Mucosa of stomach (tissue), 1 donor: ENCODE results near the gene ANKRD62.

Source experiments
- H3K27me3 ChIP-seq: one replicate; pipeline ENCODE4 v1.7.0; 2013; ENCODE audit warnings: mild to moderate bottlenecking, low read length; ENCODE audit not compliant: control insufficient read depth, insufficient read depth
- H3K36me3 ChIP-seq: one replicate; pipeline ENCODE4 v1.7.0; 2013; ENCODE audit warnings: low read length; ENCODE audit not compliant: control insufficient read depth, insufficient read depth
- H3K4me1 ChIP-seq: one replicate; pipeline ENCODE4 v1.7.0; 2013; ENCODE audit warnings: mild to moderate bottlenecking, low read length; ENCODE audit not compliant: control insufficient read depth, insufficient read depth
- H3K4me3 ChIP-seq: one replicate; pipeline ENCODE4 v1.7.0; 2013; ENCODE audit warnings: low read length
- H3K9ac ChIP-seq: one replicate; pipeline ENCODE4 v1.7.0; 2013; ENCODE audit warnings: mild to moderate bottlenecking, low read length, moderate library complexity
- H3K9me3 ChIP-seq: one replicate; pipeline ENCODE4 v1.7.0; 2013; ENCODE audit warnings: mild to moderate bottlenecking, low read length, moderate library complexity; ENCODE audit not compliant: control insufficient read depth
- donor health status: Pancreatic carcinoma.

The ANKRD62 gene

GRCh38 chr18:12088096-12088495, 5.5 kb upstream of the ANKRD62 start:
- H3K4me3 ChIP-seq, result no peak overlapping the region

GRCh38 chr18:12088731-12089375, 4.8 kb upstream of the ANKRD62 start:
- H3K4me3 ChIP-seq, result no peak overlapping the region
- H3K27me3 ChIP-seq, result no peaks in the 10 kb centered on the region
- H3K4me1 ChIP-seq, result peaks cover 32% of the 10 kb centered on the region
- H3K9me3 ChIP-seq, result no peaks in the 10 kb centered on the region
- H3K9ac ChIP-seq, result no peak overlapping the region
- H3K36me3 ChIP-seq, result no peaks in the 10 kb centered on the region

More at GRCh38 chr18:12088096-12088495, 5.5 kb upstream of the ANKRD62 start:
- no peaks in the 10 kb centered on the region for H3K36me3 ChIP-seq
- no peak overlapping the region for H3K9ac ChIP-seq
- H3K9me3 ChIP-seq, result no peaks in the 10 kb centered on the region
- H3K4me1 ChIP-seq, result peaks cover 32% of the 10 kb centered on the region
- no peaks in the 10 kb centered on the region for H3K27me3 ChIP-seq

GRCh38 chr18:12091538-12092141, 2.0 kb upstream of the ANKRD62 start:
- Histone ChIP-seq H3K4me1 (peaks cover 21% of the 10 kb centered on the region), H3K9ac (no peak overlapping the region), H3K9me3 (no peaks in the 10 kb centered on the region), H3K36me3 (no peaks in the 10 kb centered on the region), H3K4me3 (no peak overlapping the region), H3K27me3 (no peaks in the 10 kb centered on the region)

GRCh38 chr18:12092398-12093229, 1.0 kb upstream of the ANKRD62 start:
- Histone ChIP-seq H3K9me3 (no peaks in the 10 kb centered on the region), H3K4me1 (peaks cover 12% of the 10 kb centered on the region), H3K9ac (no peak overlapping the region), H3K36me3 (no peaks in the 10 kb centered on the region), H3K4me3 (no peak overlapping the region), H3K27me3 (no peaks in the 10 kb centered on the region)

GRCh38 chr18:12098374-12098773, 4.7 kb downstream of the ANKRD62 start:
- no peaks in the 10 kb centered on the region for H3K36me3 ChIP-seq
- H3K9me3 ChIP-seq, result no peaks in the 10 kb centered on the region
- no peak overlapping the region for H3K9ac ChIP-seq
- H3K27me3 ChIP-seq, result no peaks in the 10 kb centered on the region
- no peaks in the 10 kb centered on the region for H3K4me1 ChIP-seq
- no peak overlapping the region for H3K4me3 ChIP-seq

- Histone ChIP-seq H3K27me3 (no peaks in the 10 kb centered on the region), H3K9ac (no peak overlapping the region), H3K9me3 (no peaks in the 10 kb centered on the region), H3K4me3 (no peak overlapping the region), H3K4me1 (no peaks in the 10 kb centered on the region), H3K36me3 (no peaks in the 10 kb centered on the region)
Observed at GRCh38 chr18:12099160-12099559, 5.5 kb downstream of the ANKRD62 start.

- H3K9me3 ChIP-seq, result no peaks in the 10 kb centered on the region
- no peak overlapping the region for H3K9ac ChIP-seq
- no peaks in the 10 kb centered on the region for H3K4me1 ChIP-seq
- no peaks in the 10 kb centered on the region for H3K36me3 ChIP-seq
- H3K4me3 ChIP-seq, result no peak overlapping the region
- no peaks in the 10 kb centered on the region for H3K27me3 ChIP-seq
Observed at GRCh38 chr18:12101266-12101665, 7.6 kb downstream of the ANKRD62 start.

- H3K9me3 ChIP-seq, result no peaks in the 10 kb centered on the region
- no peaks in the 10 kb centered on the region for H3K36me3 ChIP-seq
- H3K27me3 ChIP-seq, result no peaks in the 10 kb centered on the region
- no peak overlapping the region for H3K4me3 ChIP-seq
- no peaks in the 10 kb centered on the region for H3K4me1 ChIP-seq
- no peak overlapping the region for H3K9ac ChIP-seq
Observed at GRCh38 chr18:12102136-12102842, 8.6 kb downstream of the ANKRD62 start.

GRCh38 chr18:12106471-12106870, 12.8 kb downstream of the ANKRD62 start:
- Histone ChIP-seq H3K36me3 (no peaks in the 10 kb centered on the region), H3K9ac (no peak overlapping the region)

GRCh38 chr18:12109836-12110235, 16.2 kb downstream of the ANKRD62 start:
- H3K9ac ChIP-seq, result no peak overlapping the region
- no peaks in the 10 kb centered on the region for H3K27me3 ChIP-seq
- H3K4me3 ChIP-seq, result no peak overlapping the region
- H3K4me1 ChIP-seq, result no peaks in the 10 kb centered on the region
- H3K9me3 ChIP-seq, result no peaks in the 10 kb centered on the region
- H3K36me3 ChIP-seq, result no peaks in the 10 kb centered on the region

More at GRCh38 chr18:12106471-12106870, 12.8 kb downstream of the ANKRD62 start:
- Histone ChIP-seq H3K9me3 (no peaks in the 10 kb centered on the region), H3K4me1 (no peaks in the 10 kb centered on the region), H3K4me3 (no peak overlapping the region), H3K27me3 (no peaks in the 10 kb centered on the region)

- Histone ChIP-seq H3K9me3 (no peaks in the 10 kb centered on the region), H3K36me3 (no peaks in the 10 kb centered on the region), H3K9ac (no peak overlapping the region), H3K4me3 (no peak overlapping the region), H3K27me3 (no peaks in the 10 kb centered on the region), H3K4me1 (no peaks in the 10 kb centered on the region)
Observed at GRCh38 chr18:12113999-12114646, 20.5 kb downstream of the ANKRD62 start.
